H4 (cell line): ENCODE data around the gene CERCAM. TPM values are rescaled to one million over a fixed set of nuclear protein-coding genes. Genes with fewer than 3 reads are reported as not detected.

Source experiments
- DNase-seq: peaks from one replicate; pipeline ENCODE4 v3.0.0-alpha.2; 2015; ENCODE audit warnings: low spot score
- total RNA-seq: library from RNA; depleted of rRNA; stranded (reverse); fragments of >200 nt; shearing (Covaris generic); gene quantifications from 2 replicates; pipeline ENCODE4 v1.2.3, GENCODE V29; 2014; rRNA removed

CERCAM gene
- total RNA-seq: 19.0 and 20.8 TPM in 2 replicates

GRCh38 chr9:128420651-128421481 is at the start of gene CERCAM:
Gene CERCAM, plus strand, starts transcription at chr9:128420857. Its CDS starts 21 bp downstream, at chr9:128420878.
- no peak for DNase-seq

- no peak for DNase-seq
Measured at GRCh38 chr9:128371630-128372117, 49.0 kb upstream of the CERCAM start.

GRCh38 chr9:128372188-128372641 is 48.4 kb upstream of the CERCAM start:
- no peak for DNase-seq

- no peak for DNase-seq
Measured at GRCh38 chr9:128372784-128373183, 47.9 kb upstream of the CERCAM start.

- DNase-seq: no peak
Measured at GRCh38 chr9:128374221-128374675, 46.4 kb upstream of the CERCAM start.

- no peak for DNase-seq
Measured at GRCh38 chr9:128375865-128376264, 44.8 kb upstream of the CERCAM start.

- DNase-seq: no peak
Measured at GRCh38 chr9:128382261-128382660, 38.4 kb upstream of the CERCAM start.

GRCh38 chr9:128383007-128383753 is 37.5 kb upstream of the CERCAM start:
- no peak for DNase-seq

GRCh38 chr9:128383791-128384190 is 36.9 kb upstream of the CERCAM start:
- DNase-seq: no peak

- no peak for DNase-seq
Measured at GRCh38 chr9:128384801-128385495, 35.7 kb upstream of the CERCAM start.

- DNase-seq: no peak
Measured at GRCh38 chr9:128385496-128386460, 34.9 kb upstream of the CERCAM start.

- no peak for DNase-seq
Measured at GRCh38 chr9:128388150-128388549, 32.5 kb upstream of the CERCAM start.

- DNase-seq: no peak
Measured at GRCh38 chr9:128389395-128390149, 31.1 kb upstream of the CERCAM start.

- DNase-seq: no peak
Measured at GRCh38 chr9:128390150-128390812, 30.4 kb upstream of the CERCAM start.

- no peak for DNase-seq
Measured at GRCh38 chr9:128390813-128391711, 29.6 kb upstream of the CERCAM start.

GRCh38 chr9:128391956-128392301 is 28.7 kb upstream of the CERCAM start:
- DNase-seq: no peak

- no peak for DNase-seq
Measured at GRCh38 chr9:128392302-128393144, 28.1 kb upstream of the CERCAM start.
